GM23248 (cell line): ENCODE measurements around the gene SNX14. TPM values are rescaled to one million over a fixed set of nuclear protein-coding genes. Genes with fewer than 3 reads are reported as not detected.

Source experiments
- DNase-seq: peaks from one replicate; pipeline ENCODE4 v3.0.0-alpha.2; 2015
- H2AFZ ChIP-seq: fragments of 200-600 bp; sonication (generic); 2 replicates; pipeline ENCODE4 v1.6.1; 2016; ENCODE audit warnings: antibody characterized with exemption
- H3F3A ChIP-seq: fragments of 200-600 bp; sonication (generic); 2 replicates; pipeline ENCODE4 v1.6.1; 2016; ENCODE audit warnings: mild to moderate bottlenecking, antibody characterized with exemption, mixed run types; ENCODE audit not compliant: insufficient read depth
- H3K27ac ChIP-seq: fragments of 200-600 bp; sonication (generic); 2 replicates; pipeline ENCODE4 v1.5.1; 2016; ENCODE audit warnings: mild to moderate bottlenecking
- H3K27me3 ChIP-seq: fragments of 200-600 bp; sonication (generic); replicated peaks from 2 replicates; pipeline ENCODE4 v1.6.1; 2016; ENCODE audit warnings: mild to moderate bottlenecking; ENCODE audit not compliant: insufficient read depth
- H3K36me3 ChIP-seq: fragments of 200-600 bp; sonication (generic); 2 replicates; pipeline ENCODE4 v1.6.1; 2016; ENCODE audit warnings: low read depth, mild to moderate bottlenecking
- H3K4me1 ChIP-seq: fragments of 200-600 bp; sonication (generic); 2 replicates; pipeline ENCODE4 v1.6.1; 2016; ENCODE audit warnings: mild to moderate bottlenecking; ENCODE audit not compliant: insufficient read depth
- H3K4me2 ChIP-seq: fragments of 200-600 bp; sonication (generic); one replicate; pipeline ENCODE4 v1.6.1; 2016; ENCODE audit warnings: mild to moderate bottlenecking; ENCODE audit not compliant: unreplicated experiment
- H3K4me3 ChIP-seq: fragments of 200-600 bp; sonication (generic); 2 replicates; pipeline ENCODE4 v1.5.1; 2016; ENCODE audit warnings: mild to moderate bottlenecking
- H3K79me2 ChIP-seq: fragments of 200-600 bp; sonication (generic); 2 replicates; pipeline ENCODE4 v1.6.1; 2016; ENCODE audit warnings: mild to moderate bottlenecking; ENCODE audit not compliant: insufficient read depth
- H3K9ac ChIP-seq: fragments of 200-600 bp; sonication (generic); 2 replicates; pipeline ENCODE4 v1.6.1; 2016; ENCODE audit warnings: mild to moderate bottlenecking
- H3K9me2 ChIP-seq: fragments of 200-600 bp; sonication (generic); 2 replicates; pipeline ENCODE4 v1.6.1; 2016; ENCODE audit warnings: mixed run types, mild to moderate bottlenecking, moderate library complexity; ENCODE audit not compliant: insufficient read depth
- H3K9me3 ChIP-seq: fragments of 200-600 bp; sonication (generic); one replicate; pipeline ENCODE4 v1.6.1; 2017; ENCODE audit warnings: low read depth
- H4K20me1 ChIP-seq: fragments of 200-600 bp; sonication (generic); 2 replicates; pipeline ENCODE4 v1.6.0; 2016; ENCODE audit not compliant: insufficient read depth
- EZH2 ChIP-seq: fragments of 200-600 bp; sonication (generic); IDR thresholded peaks from 2 replicates; pipeline ENCODE4 v1.6.1; 2018; ENCODE audit warnings: antibody characterized with exemption, mild to moderate bottlenecking; ENCODE audit not compliant: insufficient read depth, poor library complexity, severe bottlenecking
- EZH2phosphoT487 ChIP-seq: fragments of 200-600 bp; sonication (generic); IDR thresholded peaks from 2 replicates; pipeline ENCODE4 v1.6.1; 2018; ENCODE audit warnings: antibody characterized with exemption, moderate library complexity, mild to moderate bottlenecking, low read depth; ENCODE audit not compliant: insufficient read depth
- WGBS, 2 experiments: methylation state at CpG; one replicate each; pipeline ENCODE4 v1.1.6; 2015 to 2017; ENCODE audit warnings: low lambda C conversion rate in 2 of 2, low coverage in 1 of 2; ENCODE audit errors: missing lambda C conversion rate in 2 of 2; 5-methylcytosine and 5-hydroxymethylcytosine counted together
- in situ Hi-C: fragments of 300-500 bp; cut with MboI; formaldehyde crosslinking; loops from 2 replicates; pipeline ENCODE4 v1.15.0; 2020
- polyA plus RNA-seq: library from polyadenylated mRNA; unstranded; fragments of >200 nt; fragmentation: Nextera tagmentation; extraction: Ambion mirVana; gene quantifications from 2 replicates; pipeline ENCODE4 v1.2.1, GENCODE V29; 2016
- total RNA-seq: library from RNA; depleted of rRNA; stranded (reverse); fragments of >200 nt; shearing (Covaris generic); gene quantifications from 2 replicates; pipeline ENCODE4 v1.2.3, GENCODE V29; 2014

Gene SNX14
- total and polyA plus RNA-seq, 2 experiments from 2014 or later = 68.3 to 72.4 TPM

DNA sequence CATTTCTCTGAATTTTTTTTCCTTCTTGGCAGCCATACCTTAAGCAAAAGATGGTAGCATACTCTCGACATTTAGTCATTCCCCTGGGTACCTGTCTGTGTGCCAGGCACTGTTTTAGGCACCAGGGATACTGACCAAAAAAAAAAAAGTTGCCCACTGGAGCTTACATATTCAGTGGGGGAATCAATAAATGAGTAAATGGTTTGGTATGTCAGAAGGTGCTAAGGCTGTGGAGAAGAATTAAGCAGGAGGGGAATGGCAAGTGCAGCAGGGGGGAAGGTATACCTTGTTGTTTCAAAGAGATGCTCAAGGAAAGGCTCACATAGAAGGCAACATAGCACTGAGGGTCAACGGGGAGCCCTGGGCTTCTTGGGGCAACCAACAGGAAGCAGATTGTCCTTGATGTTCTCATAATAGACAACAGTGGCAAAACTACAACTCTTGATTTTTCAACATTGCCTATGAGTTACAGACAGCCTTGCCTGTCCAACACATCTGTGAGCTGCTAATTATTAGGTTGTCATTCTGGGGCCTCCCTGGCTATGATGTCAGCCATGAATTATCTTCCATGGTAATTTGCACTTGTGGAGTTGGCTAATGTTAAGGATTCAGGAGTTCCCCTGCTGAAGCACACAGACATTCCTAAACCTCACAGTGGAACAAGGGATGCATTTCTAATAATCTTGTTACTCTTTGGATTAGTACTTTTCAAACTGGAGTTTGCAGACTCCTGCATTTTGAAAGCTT, 124.2 kb downstream of the SNX14 start:
- H3K27ac ChIP-seq = peak overlapping the region; percentile 63
- H3F3A ChIP-seq = peaks cover 43% of the 10 kb centered on the region
- no peak for TF ChIP-seq EZH2
- no peak for TF ChIP-seq EZH2phosphoT487
- no peaks in the 10 kb centered on the region for H3K9me3 ChIP-seq
- DNase-seq = peak; percentile 34
- in situ Hi-C loops = no loop called here
- H3K4me1 ChIP-seq = peaks cover 46% of the 10 kb centered on the region
- no peak overlapping the region for H3K4me3 ChIP-seq
- H3K79me2 ChIP-seq = peaks cover 65% of the 10 kb centered on the region
- no peak overlapping the region for H3K9ac ChIP-seq
- H4K20me1 ChIP-seq = no peaks in the 10 kb centered on the region
- no peaks in the 10 kb centered on the region for H3K9me2 ChIP-seq
- no peak overlapping the region for H3K4me2 ChIP-seq
- no peak overlapping the region for H2AFZ ChIP-seq
- peaks cover 41% of the 10 kb centered on the region for H3K36me3 ChIP-seq
- no peaks in the 10 kb centered on the region for H3K27me3 ChIP-seq
- WGBS, 2 experiments = 6 to 11% methylated on average over 2 of the region's 2 CpGs

DNA sequence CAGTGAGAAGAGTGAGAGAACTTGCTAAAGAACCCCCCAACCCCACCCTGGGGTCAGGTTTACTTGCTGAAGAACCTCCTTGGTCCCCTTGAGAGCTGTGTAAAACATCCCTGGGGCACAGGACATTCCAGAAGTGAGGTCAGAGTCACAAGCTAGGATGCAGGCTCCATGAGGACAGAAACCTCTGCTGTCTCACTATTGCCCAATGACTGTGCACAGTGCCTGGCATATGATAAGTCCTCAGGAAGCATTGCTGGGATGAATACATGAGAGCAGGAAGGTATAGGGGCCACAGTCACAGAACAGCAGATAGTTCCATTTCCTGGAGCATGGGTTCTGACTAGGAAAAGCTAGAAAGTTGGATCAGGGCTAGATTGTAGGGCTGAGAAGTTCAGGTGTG, 125.3 kb downstream of the SNX14 start:
- Histone ChIP-seq H3K79me2 (peaks cover 65% of the 10 kb centered on the region), H2AFZ (no peak overlapping the region), H3K9me2 (no peaks in the 10 kb centered on the region), H3K9me3 (no peaks in the 10 kb centered on the region), H3K27me3 (no peaks in the 10 kb centered on the region), H4K20me1 (no peaks in the 10 kb centered on the region), H3F3A (peaks cover 52% of the 10 kb centered on the region), H3K36me3 (peaks cover 39% of the 10 kb centered on the region), H3K9ac (peak overlapping the region; percentile 22; the same call in 1 of the 2 replicates), H3K27ac (peak overlapping the region; percentile 63), H3K4me2 (no peak overlapping the region), H3K4me1 (peaks cover 55% of the 10 kb centered on the region), H3K4me3 (no peak overlapping the region)
- no peak for TF ChIP-seq EZH2phosphoT487
- no peak for TF ChIP-seq EZH2
- peak; percentile 76 for DNase-seq
- in situ Hi-C loops = no loop called here

DNA sequence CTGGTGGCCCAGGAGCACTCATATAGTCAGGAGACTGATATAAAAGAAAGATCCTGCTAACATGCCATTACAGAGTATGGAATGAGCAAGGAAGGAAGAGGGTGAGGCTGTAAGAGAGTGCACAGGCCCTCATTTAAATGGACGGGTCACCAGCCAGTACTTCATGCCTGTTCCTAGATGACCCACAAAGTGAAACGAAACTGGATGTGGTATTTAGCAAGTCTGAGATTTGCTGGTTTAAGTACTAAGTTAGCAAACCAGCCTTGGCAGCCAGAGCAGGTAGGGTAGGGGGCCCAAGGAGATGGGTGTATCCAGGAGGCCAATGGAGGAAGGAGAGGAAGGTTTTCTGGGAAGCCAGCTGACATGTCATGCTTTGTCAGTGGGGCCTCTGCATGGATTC, 127.9 kb downstream of the SNX14 start:
- Histone ChIP-seq H3K36me3 (peaks cover 32% of the 10 kb centered on the region), H3K4me2 (peak overlapping the region; percentile 16), H3K27ac (peak overlapping the region; percentile 100), H3K9me3 (no peaks in the 10 kb centered on the region), H3K9me2 (no peaks in the 10 kb centered on the region), H2AFZ (no peak overlapping the region), H4K20me1 (no peaks in the 10 kb centered on the region), H3F3A (peaks cover 77% of the 10 kb centered on the region), H3K9ac (peak overlapping the region; percentile 88), H3K4me1 (peaks cover 81% of the 10 kb centered on the region), H3K4me3 (no peak overlapping the region), H3K27me3 (no peaks in the 10 kb centered on the region), H3K79me2 (peaks cover 83% of the 10 kb centered on the region)
- 48 to 49% methylated on average over 2 of the region's 2 CpGs for WGBS, 2 experiments
- no peak for TF ChIP-seq EZH2phosphoT487
- no peak for TF ChIP-seq EZH2
- in situ Hi-C loops = no loop called here
- no peak for DNase-seq

DNA sequence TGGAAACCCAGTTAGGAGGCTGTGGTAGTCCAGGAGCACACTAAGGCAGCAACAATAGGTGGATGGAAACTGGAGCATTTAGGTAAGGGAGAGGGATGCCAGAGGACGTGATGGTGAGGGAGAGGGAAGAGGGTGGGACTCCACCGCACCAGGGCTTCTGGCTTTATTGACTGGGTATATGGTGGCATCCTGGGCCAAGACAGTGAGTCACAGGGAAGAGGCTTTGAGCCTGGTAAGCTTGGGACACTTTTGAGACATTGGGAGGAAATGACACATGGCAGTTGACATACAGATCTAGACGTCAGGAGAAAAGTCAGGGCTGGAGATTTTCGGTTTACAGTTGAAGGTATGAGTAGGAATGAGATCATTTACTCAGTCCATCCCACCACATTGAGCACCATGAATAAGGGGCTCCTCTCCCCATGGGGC, 128.9 kb downstream of the SNX14 start:
- peaks cover 32% of the 10 kb centered on the region for H3K36me3 ChIP-seq
- no peaks in the 10 kb centered on the region for H3K27me3 ChIP-seq
- H3K9me2 ChIP-seq = no peaks in the 10 kb centered on the region
- H3K9me3 ChIP-seq = no peaks in the 10 kb centered on the region
- peak; percentile 94 for DNase-seq
- peaks cover 82% of the 10 kb centered on the region for H3F3A ChIP-seq
- peak overlapping the region; percentile 54 for H3K4me3 ChIP-seq
- peaks cover 81% of the 10 kb centered on the region for H3K79me2 ChIP-seq
- no peak overlapping the region for H2AFZ ChIP-seq
- peaks cover 86% of the 10 kb centered on the region for H3K4me1 ChIP-seq
- no peaks in the 10 kb centered on the region for H4K20me1 ChIP-seq
- in situ Hi-C loops = no loop called here
- TF ChIP-seq EZH2phosphoT487 (0 out of 2 replicates have a peak, but pooled peaks have one; percentile 11), EZH2 (no peak)
- peak overlapping the region; percentile 88 for H3K9ac ChIP-seq
- 0% methylated on average over 4 of the region's 4 CpGs for WGBS, 2 experiments
- H3K27ac ChIP-seq = peak overlapping the region; percentile 100
- H3K4me2 ChIP-seq = peak overlapping the region; percentile 85
